Endothelial cell of umbilical vein (primary cell): ENCODE measurements around the gene SLC6A19. TPM values are rescaled to one million over a fixed set of nuclear protein-coding genes. Genes with fewer than 3 reads are reported as not detected.

Source experiments
- BruUV-seq: library from RNA; stranded (reverse); fragments of 400-500 nt; replicated peaks from 2 replicates; lab custom pipeline; 2021; lab: Mats Ljungman, UMichigan
- CTCF ChIA-PET: fragments of 300-600, 350-600 bp; sonication (Branson Sonifier 250); formaldehyde crosslinking; loops from one replicate; lab custom pipeline; 2021; ENCODE audit warnings: antibody characterized with exemption, inconsistent platforms; lab: Charles Lee
- POLR2A ChIA-PET: fragments of 300-600, 350-600 bp; sonication (Branson Sonifier 250); formaldehyde crosslinking; loops from one replicate; lab custom pipeline; 2021; ENCODE audit warnings: antibody characterized with exemption, inconsistent platforms; lab: Charles Lee
- DNase-seq: peaks from one replicate; pipeline ENCODE4 v3.0.0-alpha.2; 2011; ENCODE audit warnings: low read depth, low spot score
- FAIRE-seq: peaks from 2 replicates; lab custom pipeline; 2011; peaks lifted over from hg19 to GRCh38; lab: Jason Lieb, UNC
- H2AFZ ChIP-seq: 2 replicates; pipeline ENCODE4 v1.6.0; 2012; ENCODE audit warnings: low read depth, low read length, control low read depth, inconsistent platforms
- H3K27ac ChIP-seq: 2 replicates; pipeline ENCODE4 v1.5.1; 2011; ENCODE audit warnings: low read depth, mild to moderate bottlenecking, control low read depth, low read length, moderate library complexity; ENCODE audit not compliant: insufficient read depth
- H3K27me3 ChIP-seq, 2 experiments: 2 replicates each; pipeline versions ENCODE4 v1.6.0 to v1.6.1; 2011; ENCODE audit warnings: low read length in 2 of 2, mixed read lengths in 1 of 2; ENCODE audit not compliant: control insufficient read depth in 2 of 2, insufficient read depth in 2 of 2
- H3K36me3 ChIP-seq, 2 experiments: 2 replicates in 1 of 2; 3 replicates in 1 of 2; pipeline ENCODE4 v1.5.1; 2011; ENCODE audit warnings: low read length in 2 of 2, mild to moderate bottlenecking in 1 of 2, moderate library complexity in 1 of 2; ENCODE audit not compliant: control insufficient read depth in 2 of 2, insufficient read depth in 2 of 2; ENCODE audit errors: extremely low read depth in 1 of 2
- H3K4me1 ChIP-seq: 3 replicates; pipeline ENCODE4 v1.5.1; 2011; ENCODE audit warnings: mild to moderate bottlenecking, low read length; ENCODE audit not compliant: control insufficient read depth, insufficient read depth; ENCODE audit errors: extremely low read depth
- H3K4me2 ChIP-seq: 2 replicates; pipeline ENCODE4 v1.6.1; 2011; ENCODE audit warnings: low read length, control low read depth, mixed read lengths; ENCODE audit not compliant: insufficient read depth
- H3K4me3 ChIP-seq, 3 experiments: fragments of 200-600 bp in 1 of 3; sonication (generic), shearing (Covaris generic) in 1 of 3; replicated peaks in 1 of 3; 2 replicates each; pipeline ENCODE4 v1.5.1; 2011 to 2016; ENCODE audit warnings: control low read depth in 3 of 3, low read length in 3 of 3, mild to moderate bottlenecking in 2 of 3, inconsistent platforms in 1 of 3, low read depth in 1 of 3, moderate library complexity in 1 of 3; ENCODE audit not compliant: insufficient read depth in 1 of 3
- H3K79me2 ChIP-seq: 2 replicates; pipeline ENCODE4 v1.6.0; 2012; ENCODE audit warnings: low read length, inconsistent platforms; ENCODE audit not compliant: control insufficient read depth, insufficient read depth
- H3K9ac ChIP-seq: replicated peaks from 2 replicates; pipeline ENCODE3; 2011; ENCODE audit warnings: low read length, control low read depth; ENCODE audit not compliant: insufficient read depth; ENCODE audit errors: extremely low read depth
- H3K9me1 ChIP-seq: replicated peaks from 3 replicates; pipeline ENCODE4 v1.6.0; 2011; ENCODE audit warnings: mild to moderate bottlenecking, low read length; ENCODE audit not compliant: control insufficient read depth, insufficient read depth; ENCODE audit errors: extremely low read depth
- H3K9me3 ChIP-seq: replicated peaks from 2 replicates; pipeline ENCODE4 v1.5.1; 2012; ENCODE audit warnings: low read length, inconsistent platforms; ENCODE audit not compliant: control insufficient read depth, insufficient read depth
- H4K20me1 ChIP-seq: replicated peaks from 2 replicates; pipeline ENCODE3; 2011; ENCODE audit warnings: mild to moderate bottlenecking, low read length; ENCODE audit not compliant: control insufficient read depth, insufficient read depth; ENCODE audit errors: extremely low read depth
- CTCF ChIP-seq, 2 donors: IDR thresholded peaks; 1 replicate in 1 of 2; 2 replicates in 1 of 2; pipeline ENCODE4 v1.5.1; 2011; ENCODE audit warnings: low read length in 2 of 2, mild to moderate bottlenecking in 2 of 2, moderate library complexity in 2 of 2, control low read depth in 1 of 2, inconsistent platforms in 1 of 2, low read depth in 1 of 2; ENCODE audit not compliant: insufficient read depth in 1 of 2; ENCODE audit errors: extremely low read depth in 1 of 2
- EZH2 ChIP-seq: IDR thresholded peaks from 2 replicates; pipeline ENCODE4 v1.6.1; 2012; ENCODE audit warnings: borderline replicate concordance, low read depth, mild to moderate bottlenecking, moderate library complexity, low read length, inconsistent platforms; ENCODE audit not compliant: severe bottlenecking
- FOS ChIP-seq: IDR thresholded peaks from 2 replicates; pipeline ENCODE4 v1.6.1; 2011; ENCODE audit warnings: mild to moderate bottlenecking, low read length, moderate library complexity, borderline replicate concordance; ENCODE audit not compliant: insufficient read depth
- GATA2 ChIP-seq: IDR thresholded peaks from 2 replicates; pipeline ENCODE4 v1.7.0; 2011; ENCODE audit warnings: low read depth, mild to moderate bottlenecking, moderate library complexity, mixed read lengths, low read length; ENCODE audit not compliant: insufficient read length, insufficient read depth
- JUN ChIP-seq: IDR thresholded peaks from 2 replicates; pipeline ENCODE4 v1.6.1; 2011; ENCODE audit warnings: borderline replicate concordance, low read depth; ENCODE audit not compliant: insufficient read length, insufficient read depth
- MAX ChIP-seq: IDR thresholded peaks from 2 replicates; pipeline ENCODE4 v1.6.1; 2011; ENCODE audit not compliant: insufficient read depth, insufficient read length
- MYC ChIP-seq: IDR thresholded peaks from one replicate; pipeline ENCODE4 v1.6.1; 2011; ENCODE audit warnings: mild to moderate bottlenecking, low read depth, low read length
- POLR2A ChIP-seq: IDR thresholded peaks from 2 replicates; pipeline ENCODE4 v1.6.1; 2012; ENCODE audit warnings: low read depth, mild to moderate bottlenecking, control low read depth, low read length
- POLR2AphosphoS5 ChIP-seq: IDR thresholded peaks from 2 replicates; pipeline ENCODE4 v1.6.1; 2012; ENCODE audit warnings: low read depth, mild to moderate bottlenecking, control low read depth, low read length, moderate library complexity; ENCODE audit not compliant: insufficient read depth
- dilution Hi-C: fragments of 300-500 bp; cut with MboI; formaldehyde crosslinking; loops from one replicate; pipeline ENCODE4 v1.15.0; 2019; ENCODE audit warnings: low sequenced_read_pairs; ENCODE audit not compliant: extremely low pct_ligation_motif_present
- intact Hi-C: fragments of 100-400 bp; cut with micrococcal nuclease; formaldehyde crosslinking; loops from one replicate; pipeline ENCODE4 v1.10.0; 2022
- polyA plus RNA-seq, 4 experiments: library from polyadenylated mRNA; depleted of rRNA in 3 of 4; stranded (reverse) in 3 of 4; unstranded in 1 of 4; fragments of >200 nt; gene quantifications; 2 replicates each; pipeline versions ENCODE4 v1.2.1 to v1.2.3, GENCODE V29; 2011 to 2012; ENCODE audit warnings: missing spikeins in 1 of 4
- total RNA-seq: library from RNA; stranded (reverse); gene quantifications from 2 replicates; pipeline ENCODE4 v1.2.3, GENCODE V29; 2021

Gene SLC6A19
- total and polyA plus RNA-seq, 2 donors (not counting 3 experiments of a cell fraction or from before 2014, with no cell fraction given) = not detected

- H3K27me3 ChIP-seq = no peaks in the 10 kb centered on the region
- H4K20me1 ChIP-seq = no peaks in the 10 kb centered on the region
- FAIRE-seq (no peak), DNase-seq (no peak)
- no peak overlapping the region for H3K9ac ChIP-seq
- POLR2A ChIA-PET = no interaction called here
- dilution Hi-C loops = no loop called here
- no peak overlapping the region for H3K27ac ChIP-seq
- H3K79me2 ChIP-seq = no peaks in the 10 kb centered on the region
- H3K4me1 ChIP-seq = no peaks in the 10 kb centered on the region
- no peak overlapping the region for H3K4me2 ChIP-seq
- TF ChIP-seq CTCF (IDR thresholded peaks at IDR 0.05; ENCODE audit: extremely low read depth in 1 of 2, insufficient read depth in 1 of 2, low read depth in 1 of 2, low read length in 2 of 2) = no peak
- TF ChIP-seq GATA2 = no peak
- no peak for TF ChIP-seq POLR2A
- no peak for TF ChIP-seq MYC
- TF ChIP-seq MAX = no peak
- TF ChIP-seq JUN = no peak
- no peak for TF ChIP-seq FOS
- TF ChIP-seq POLR2AphosphoS5 = no peak
- no peak for TF ChIP-seq EZH2
- BruUV-seq = no TSS peak
- H3K9me3 ChIP-seq = no peaks in the 10 kb centered on the region
- H2AFZ ChIP-seq = no peak overlapping the region
- CTCF ChIA-PET = no interaction called here
- H3K4me3 ChIP-seq = no peak overlapping the region
- intact Hi-C loops = no loop called here
- H3K9me1 ChIP-seq = no peaks in the 10 kb centered on the region
- no peaks in the 10 kb centered on the region for H3K36me3 ChIP-seq
Observed at GRCh38 chr5:1180096-1180495, 21.3 kb upstream of the SLC6A19 start.
